WTC11 (cell line): ENCODE results near the gene WBP2. TPM values are rescaled to one million over a fixed set of nuclear protein-coding genes. Genes with fewer than 3 reads are reported as not detected.

Experiments used
- ATAC-seq: fragments of 200-7000 bp; cut with Tn5 transposase; 2 replicates; pipeline ENCODE4 v1.10.0; 2021; ENCODE audit warnings: mild to moderate bottlenecking, moderate library complexity
- CTCF ChIA-PET: fragments of 300-600 bp; sonication (Branson Sonifier 250); formaldehyde crosslinking; loops from one replicate; lab custom pipeline; 2021; ENCODE audit warnings: antibody characterized with exemption; lab: Charles Lee
- POLR2A ChIA-PET: fragments of 350-600 bp; sonication (Branson Sonifier 250); formaldehyde crosslinking; loops from one replicate; lab custom pipeline; 2021; ENCODE audit warnings: antibody characterized with exemption; lab: Charles Lee
- DNase-seq: peaks from one replicate; pipeline ENCODE4 v3.0.0; 2021; ENCODE audit warnings: low spot score
- H3K27ac Mint-ChIP-seq: 2 replicates; pipeline ENCODE4 v1.8.0; 2021; ENCODE audit warnings: mixed read lengths
- H3K27me3 Mint-ChIP-seq: 2 replicates; pipeline ENCODE4 v1.8.0; 2021; ENCODE audit warnings: low read depth, mild to moderate bottlenecking, moderate library complexity, mixed read lengths
- H3K36me3 Mint-ChIP-seq: 2 replicates; pipeline ENCODE4 v1.8.0; 2021; ENCODE audit warnings: mixed read lengths
- H3K4me1 Mint-ChIP-seq: 2 replicates; pipeline ENCODE4 v1.8.0; 2022; ENCODE audit warnings: mixed read lengths
- H3K4me3 Mint-ChIP-seq: 2 replicates; pipeline ENCODE4 v1.8.0; 2021; ENCODE audit warnings: mild to moderate bottlenecking, moderate library complexity, mixed read lengths
- H3K9me3 Mint-ChIP-seq: 2 replicates; pipeline ENCODE4 v1.8.0; 2021; ENCODE audit warnings: mixed read lengths
- ARID4B ChIP-seq: sonication (generic); formaldehyde crosslinking; IDR thresholded peaks from 2 replicates; pipeline ENCODE4 v1.8.0; 2023; ENCODE audit warnings: missing genetic modification reagents, mild to moderate bottlenecking, borderline replicate concordance
- ATF6 ChIP-seq: sonication (generic); formaldehyde crosslinking; IDR thresholded peaks from 2 replicates; pipeline ENCODE4 v1.8.1; 2023; ENCODE audit warnings: mild to moderate bottlenecking, missing genetic modification reagents
- CTCF ChIP-seq: fragments of 200-600 bp; IDR thresholded peaks from 2 replicates; pipeline ENCODE4 v1.8.0; 2022; ENCODE audit warnings: antibody characterized with exemption
- E2F5 ChIP-seq: sonication (generic); formaldehyde crosslinking; IDR thresholded peaks from 2 replicates; pipeline ENCODE4 v1.8.1; 2022; ENCODE audit warnings: mild to moderate bottlenecking, moderate library complexity, missing genetic modification reagents
- EMX1 ChIP-seq: fragments of 250-450 bp; sonication (Bioruptor Pico); IDR thresholded peaks from 2 replicates; pipeline ENCODE4 v1.8.0; 2021; ENCODE audit warnings: mild to moderate bottlenecking
- ERG ChIP-seq: fragments of 250-450 bp; sonication (Bioruptor Pico); IDR thresholded peaks from 2 replicates; pipeline ENCODE4 v1.8.0; 2021; ENCODE audit warnings: mild to moderate bottlenecking
- FOXJ3 ChIP-seq: sonication (generic); formaldehyde crosslinking; IDR thresholded peaks from 2 replicates; pipeline ENCODE4 v1.9.0; 2021; ENCODE audit warnings: missing genetic modification reagents, mild to moderate bottlenecking, borderline replicate concordance
- GTF2I ChIP-seq: fragments of 250-450 bp; sonication (Bioruptor Pico); conservative IDR thresholded peaks from 2 replicates; pipeline ENCODE4 v1.4.0; 2021; ENCODE audit warnings: mild to moderate bottlenecking
- JAZF1 ChIP-seq: fragments of 250-450 bp; sonication (Bioruptor Pico); IDR thresholded peaks from 2 replicates; pipeline ENCODE4 v1.9.0; 2021; ENCODE audit warnings: moderate library complexity, mild to moderate bottlenecking, inconsistent platforms
- JUN ChIP-seq: sonication (generic); formaldehyde crosslinking; IDR thresholded peaks from 2 replicates; pipeline ENCODE4 v1.8.0; 2023; ENCODE audit warnings: mild to moderate bottlenecking, missing genetic modification reagents
- MAX ChIP-seq: sonication (generic); formaldehyde crosslinking; IDR thresholded peaks from 2 replicates; pipeline ENCODE4 v1.8.0; 2022; ENCODE audit warnings: mild to moderate bottlenecking, missing genetic modification reagents
- NR2C2 ChIP-seq: sonication (generic); formaldehyde crosslinking; IDR thresholded peaks from 2 replicates; pipeline ENCODE4 v1.8.0; 2022; ENCODE audit warnings: mild to moderate bottlenecking, missing genetic modification reagents
- NR3C1 ChIP-seq: sonication (generic); formaldehyde crosslinking; conservative IDR thresholded peaks from 2 replicates; pipeline ENCODE4 v1.8.1; 2023; ENCODE audit warnings: low read depth, mild to moderate bottlenecking, missing genetic modification reagents
- PRDM15 ChIP-seq: sonication (generic); formaldehyde crosslinking; IDR thresholded peaks from 2 replicates; pipeline ENCODE4 v1.8.0; 2022; ENCODE audit warnings: missing genetic modification reagents
- PREB ChIP-seq: sonication (generic); formaldehyde crosslinking; IDR thresholded peaks from 2 replicates; pipeline ENCODE4 v1.8.1; 2022; ENCODE audit warnings: mild to moderate bottlenecking, missing genetic modification reagents, moderate library complexity, borderline replicate concordance
- RELA ChIP-seq: sonication (generic); formaldehyde crosslinking; IDR thresholded peaks from 2 replicates; pipeline ENCODE4 v1.8.1; 2022; ENCODE audit warnings: missing genetic modification reagents, mild to moderate bottlenecking, borderline replicate concordance
- ZBTB43 ChIP-seq: sonication (generic); formaldehyde crosslinking; IDR thresholded peaks from 2 replicates; pipeline ENCODE4 v1.8.1; 2023; ENCODE audit warnings: mild to moderate bottlenecking, missing genetic modification reagents
- total RNA-seq: library from RNA; stranded (reverse); gene quantifications from 3 replicates; pipeline ENCODE4 v1.2.3, GENCODE V29; 2021

WBP2 gene
- total RNA-seq, 1 experiment from 2014 or later, result 68.8 TPM

- ChIA-PET CTCF (interaction anchor here (0.6 to 6.0 kb wide), 45 partner anchors 9 to 816 kb away, joined by 3 to 100 read pairs (median 4); partner anchors contain the start of genes ACOX1, CDK3, FBF1 and GALK1), POLR2A (interaction anchor here (0.6 to 1.5 kb wide), 17 partner anchors 9 to 107 kb away, joined by 3 to 16 read pairs (median 6); partner anchors contain the start of genes FBF1, TRIM47 and UNK)
- no peak for DNase-seq
These were observed 240 bp downstream of the WBP2 start for GRCh38 chr17:75854881-75855309.

More at GRCh38 chr17:75854881-75855309, 240 bp downstream of the WBP2 start:
- peaks cover 5% of the 10 kb centered on the region; the same call in 1 of the 2 replicates for H3K36me3 Mint-ChIP-seq
- H3K27ac Mint-ChIP-seq, result no peak overlapping the region
- no peaks in the 10 kb centered on the region for H3K9me3 Mint-ChIP-seq
- H3K27me3 Mint-ChIP-seq, result no peaks in the 10 kb centered on the region
- TF ChIP-seq ATF6 (CRISPR knock-in tag) (no peak), PRDM15 (CRISPR knock-in tag) (no peak), GTF2I (no peak), PREB (no peak), RELA (CRISPR knock-in tag) (no peak), MAX (CRISPR knock-in tag) (no peak), EMX1 (no peak), ARID4B (no peak), E2F5 (no peak), ZBTB43 (no peak), NR3C1 (CRISPR knock-in tag) (no peak), CTCF (no peak), NR2C2 (CRISPR knock-in tag) (no peak), JAZF1 (CRISPR knock-in tag) (no peak), ERG (no peak), FOXJ3 (CRISPR knock-in tag) (no peak), JUN (no peak)
- H3K4me1 Mint-ChIP-seq, result peaks cover 12% of the 10 kb centered on the region
- peak; percentile 0; the same call in 1 of the 2 replicates for ATAC-seq
- no peak overlapping the region for H3K4me3 Mint-ChIP-seq
